Measurements from ENCODE around the gene MAGI1. TPM values are rescaled to one million over a fixed set of nuclear protein-coding genes. Genes with fewer than 3 reads are reported as not detected.

The MAGI1 gene
- total and polyA plus RNA-seq, 2 donors (not counting 1 experiment from before 2014, with no cell fraction given), result 0.10 to 0.22 TPM

DNA sequence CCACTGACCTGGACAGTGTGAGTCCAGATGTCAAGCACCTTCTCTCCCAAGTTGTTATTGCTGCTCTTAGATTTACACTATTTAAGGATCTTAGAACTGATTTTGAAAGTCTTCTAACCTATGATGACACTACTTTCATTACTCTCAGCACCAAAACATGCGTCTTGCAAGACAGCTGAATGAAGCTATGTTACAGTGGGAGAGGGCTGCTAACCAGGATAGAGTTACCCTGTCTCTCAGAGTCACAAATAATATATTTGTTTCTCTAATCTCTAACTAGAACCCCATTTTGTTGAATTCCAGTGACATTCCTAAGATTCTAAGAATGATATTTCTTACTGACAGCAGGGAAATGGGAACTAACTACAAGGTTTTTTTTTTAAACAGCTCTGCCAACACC, 455.5 kb downstream of the MAGI1 start:
- no peak overlapping the region for H3K4me3 Mint-ChIP-seq
- ATAC-seq (ENCODE audit: low read depth), result no peak
- no peaks in the 10 kb centered on the region for H3K36me3 ChIP-seq (replicated peaks in 1 of 2; ENCODE audit: control extremely low read depth in 1 of 2, control insufficient read depth in 1 of 2, extremely low read depth in 1 of 2, insufficient read depth in 2 of 2, low read length in 1 of 2)
- intact Hi-C loops (cut with micrococcal nuclease), result no loop called here
- no peak overlapping the region for H3K27ac Mint-ChIP-seq
- H3K9ac ChIP-seq (ENCODE audit: low read length), result no peak overlapping the region
- no peak overlapping the region for H2AFZ ChIP-seq (ENCODE audit: insufficient read depth, low read depth, low read length, poor library complexity, severe bottlenecking)
- no peaks in the 10 kb centered on the region for H3K9me3 ChIP-seq (ENCODE audit: control extremely low read depth in 1 of 3, control insufficient read depth in 2 of 3, insufficient read depth in 1 of 3, low read length in 2 of 3)
- no peaks in the 10 kb centered on the region for H4K20me1 ChIP-seq (ENCODE audit: control insufficient read depth, insufficient read depth, low read length, poor library complexity, severe bottlenecking)
- no peaks in the 10 kb centered on the region for H3K27me3 Mint-ChIP-seq
- no peak overlapping the region for H3K4me3 ChIP-seq (ENCODE audit: control extremely low read depth in 1 of 5, extremely low read depth in 1 of 5, insufficient read depth in 1 of 5, low read depth in 2 of 5, low read length in 4 of 5)
- H3K27ac ChIP-seq (ENCODE audit: low read length in 2 of 2), result no peak overlapping the region
- POLR2A ChIA-PET, result no interaction called here
- no peak for DNase-seq
- no peaks in the 10 kb centered on the region for H3K4me1 Mint-ChIP-seq
- no peak overlapping the region for H3K4me2 ChIP-seq (replicated peaks; ENCODE audit: low read depth, low read length, poor library complexity, severe bottlenecking)
- no peaks in the 10 kb centered on the region for H3K79me2 ChIP-seq (ENCODE audit: control insufficient read depth, insufficient read depth, low read length)
- H3K9me3 Mint-ChIP-seq (ENCODE audit: insufficient read depth), result no peaks in the 10 kb centered on the region
- TF ChIP-seq, protein P1, sequence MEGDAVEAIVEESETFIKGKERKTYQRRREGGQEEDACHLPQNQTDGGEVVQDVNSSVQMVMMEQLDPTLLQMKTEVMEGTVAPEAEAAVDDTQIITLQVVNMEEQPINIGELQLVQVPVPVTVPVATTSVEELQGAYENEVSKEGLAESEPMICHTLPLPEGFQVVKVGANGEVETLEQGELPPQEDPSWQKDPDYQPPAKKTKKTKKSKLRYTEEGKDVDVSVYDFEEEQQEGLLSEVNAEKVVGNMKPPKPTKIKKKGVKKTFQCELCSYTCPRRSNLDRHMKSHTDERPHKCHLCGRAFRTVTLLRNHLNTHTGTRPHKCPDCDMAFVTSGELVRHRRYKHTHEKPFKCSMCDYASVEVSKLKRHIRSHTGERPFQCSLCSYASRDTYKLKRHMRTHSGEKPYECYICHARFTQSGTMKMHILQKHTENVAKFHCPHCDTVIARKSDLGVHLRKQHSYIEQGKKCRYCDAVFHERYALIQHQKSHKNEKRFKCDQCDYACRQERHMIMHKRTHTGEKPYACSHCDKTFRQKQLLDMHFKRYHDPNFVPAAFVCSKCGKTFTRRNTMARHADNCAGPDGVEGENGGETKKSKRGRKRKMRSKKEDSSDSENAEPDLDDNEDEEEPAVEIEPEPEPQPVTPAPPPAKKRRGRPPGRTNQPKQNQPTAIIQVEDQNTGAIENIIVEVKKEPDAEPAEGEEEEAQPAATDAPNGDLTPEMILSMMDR (IDR thresholded peaks at IDR 0.05), result no peak
- no peak for TF ChIP-seq EZH2 (IDR thresholded peaks at IDR 0.05; ENCODE audit: borderline replicate concordance, insufficient read depth, low read depth, low read length, poor library complexity, severe bottlenecking)
- CTCF ChIA-PET, result no interaction called here
- H3K27me3 ChIP-seq (replicated peaks in 1 of 4; ENCODE audit: control extremely low read depth in 1 of 4, control insufficient read depth in 3 of 4, insufficient read depth in 4 of 4, low read length in 3 of 4), result no peaks in the 10 kb centered on the region
- H3K4me1 ChIP-seq (ENCODE audit: control insufficient read depth in 2 of 2, insufficient read depth in 2 of 2, low read length in 2 of 2), result no peaks in the 10 kb centered on the region
- no CpG with 5 or more reads among the region's 1 CpG for WGBS (ENCODE audit: insufficient coverage)

DNA sequence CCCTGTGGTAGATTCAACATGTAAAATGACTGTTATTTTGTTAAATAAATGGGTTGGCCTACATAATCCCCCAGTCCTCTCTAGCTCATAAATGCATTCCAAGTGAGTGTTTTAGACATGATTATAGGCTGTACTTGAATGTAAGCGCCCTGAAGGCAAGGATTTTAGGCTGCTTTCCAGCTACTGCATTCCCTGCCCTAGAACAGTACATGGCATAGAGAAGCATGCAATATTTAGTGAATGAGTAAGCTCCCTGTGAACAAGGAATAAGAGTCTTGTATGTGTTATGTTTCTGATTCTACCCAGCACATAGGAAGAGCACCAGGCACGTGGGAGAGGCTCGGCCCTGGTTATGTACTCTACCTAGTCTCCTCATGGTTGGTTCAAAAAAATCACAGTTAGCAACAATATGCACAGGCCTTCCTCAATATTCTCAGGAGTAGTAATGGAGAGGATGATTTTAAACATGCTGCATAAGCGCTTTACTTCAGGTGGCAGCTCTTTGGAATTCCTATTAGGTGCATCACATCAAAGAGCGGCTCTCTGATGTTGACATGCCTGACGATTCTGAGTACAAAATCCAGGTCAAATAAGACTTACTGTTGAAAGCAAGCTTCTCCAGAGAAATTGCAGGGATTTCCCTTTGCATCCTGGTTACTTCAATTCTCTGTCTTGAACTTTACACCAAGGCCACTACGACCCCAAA, 456.6 kb downstream of the MAGI1 start:
- H3K27me3 ChIP-seq (replicated peaks in 1 of 4; ENCODE audit: control extremely low read depth in 1 of 4, control insufficient read depth in 3 of 4, insufficient read depth in 4 of 4, low read length in 3 of 4), result no peaks in the 10 kb centered on the region
- no peak overlapping the region for H3K4me2 ChIP-seq (replicated peaks; ENCODE audit: low read depth, low read length, poor library complexity, severe bottlenecking)
- no peak for ATAC-seq (ENCODE audit: low read depth)
- WGBS (ENCODE audit: insufficient coverage), result 84% methylated on average over 4 of the region's 7 CpGs
- DNase-seq, result no peak
- H3K36me3 ChIP-seq (replicated peaks in 1 of 2; ENCODE audit: control extremely low read depth in 1 of 2, control insufficient read depth in 1 of 2, extremely low read depth in 1 of 2, insufficient read depth in 2 of 2, low read length in 1 of 2), result no peaks in the 10 kb centered on the region
- H3K27ac ChIP-seq (ENCODE audit: low read length in 2 of 2), result no peak overlapping the region
- no peaks in the 10 kb centered on the region for H3K4me1 Mint-ChIP-seq
- no peak overlapping the region for H2AFZ ChIP-seq (ENCODE audit: insufficient read depth, low read depth, low read length, poor library complexity, severe bottlenecking)
- TF ChIP-seq, protein P1 (IDR thresholded peaks at IDR 0.05), result no peak
- no peak for TF ChIP-seq EZH2 (IDR thresholded peaks at IDR 0.05; ENCODE audit: borderline replicate concordance, insufficient read depth, low read depth, low read length, poor library complexity, severe bottlenecking)
- H3K4me3 ChIP-seq (ENCODE audit: control extremely low read depth in 1 of 5, extremely low read depth in 1 of 5, insufficient read depth in 1 of 5, low read depth in 2 of 5, low read length in 4 of 5), result no peak overlapping the region
- H4K20me1 ChIP-seq (ENCODE audit: control insufficient read depth, insufficient read depth, low read length, poor library complexity, severe bottlenecking), result no peaks in the 10 kb centered on the region
- H3K9me3 Mint-ChIP-seq (ENCODE audit: insufficient read depth), result no peaks in the 10 kb centered on the region
- no peak overlapping the region for H3K27ac Mint-ChIP-seq
- no peak overlapping the region for H3K4me3 Mint-ChIP-seq
- no peaks in the 10 kb centered on the region for H3K27me3 Mint-ChIP-seq
- H3K4me1 ChIP-seq (ENCODE audit: control insufficient read depth in 2 of 2, insufficient read depth in 2 of 2, low read length in 2 of 2), result no peaks in the 10 kb centered on the region
- peaks cover 0 to 2% (median 0%) of the 10 kb centered on the region in 3 donors for H3K9me3 ChIP-seq (ENCODE audit: control extremely low read depth in 1 of 3, control insufficient read depth in 2 of 3, insufficient read depth in 1 of 3, low read length in 2 of 3)
- H3K9ac ChIP-seq (ENCODE audit: low read length), result no peak overlapping the region
- ChIA-PET CTCF (no interaction called here), POLR2A (no interaction called here)
- no peaks in the 10 kb centered on the region for H3K79me2 ChIP-seq (ENCODE audit: control insufficient read depth, insufficient read depth, low read length)
- intact Hi-C loops (cut with micrococcal nuclease), result no loop called here
